ENCODE measurements around the gene MBNL2.

MBNL2 gene

GRCh38 chr13:97432232-97432916, 210.2 kb downstream of the MBNL2 start:
- DNase-seq: no peak

GRCh38 chr13:97432917-97433726, 211.0 kb downstream of the MBNL2 start:
- peak; percentile 97 for DNase-seq

- DNase-seq: peak; percentile 88
Observed at GRCh38 chr13:97433727-97434396, 211.7 kb downstream of the MBNL2 start, which contains the start of gene RAP2A. RAP2A (plus strand) TSS chr13:97434169; CDS start chr13:97434471, 302 bp downstream.

DNA sequence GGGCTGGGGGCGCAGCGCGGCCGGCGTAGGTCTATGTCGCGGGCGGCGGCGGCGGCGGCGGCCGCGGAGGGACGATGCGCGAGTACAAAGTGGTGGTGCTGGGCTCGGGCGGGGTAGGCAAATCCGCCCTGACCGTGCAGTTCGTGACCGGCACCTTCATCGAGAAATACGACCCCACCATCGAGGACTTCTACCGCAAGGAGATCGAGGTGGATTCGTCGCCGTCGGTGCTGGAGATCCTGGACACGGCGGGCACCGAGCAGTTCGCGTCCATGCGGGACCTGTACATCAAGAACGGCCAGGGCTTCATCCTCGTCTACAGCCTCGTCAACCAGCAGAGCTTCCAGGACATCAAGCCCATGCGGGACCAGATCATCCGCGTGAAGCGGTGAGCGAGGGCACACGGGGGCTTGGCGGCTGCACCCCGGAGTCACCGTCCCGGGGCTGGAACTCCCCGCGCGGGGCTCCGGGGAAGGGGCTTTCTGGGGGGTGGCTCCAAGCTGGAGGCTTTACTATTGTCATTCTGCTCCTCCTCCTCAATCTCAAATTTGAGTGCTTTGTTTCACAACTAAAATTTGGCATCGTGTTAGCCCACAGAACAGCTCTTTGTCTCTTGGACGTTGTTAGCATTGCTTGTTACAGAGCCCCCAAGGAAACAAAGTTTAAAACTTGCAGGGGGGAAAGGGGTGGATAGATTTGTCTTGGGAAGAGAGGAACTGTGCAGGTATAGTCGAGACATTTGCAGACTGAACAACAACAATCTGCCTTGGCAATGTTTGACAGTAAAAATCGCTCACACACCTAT, 212.5 kb downstream of the MBNL2 start:
- peak; percentile 34 for DNase-seq

DNA sequence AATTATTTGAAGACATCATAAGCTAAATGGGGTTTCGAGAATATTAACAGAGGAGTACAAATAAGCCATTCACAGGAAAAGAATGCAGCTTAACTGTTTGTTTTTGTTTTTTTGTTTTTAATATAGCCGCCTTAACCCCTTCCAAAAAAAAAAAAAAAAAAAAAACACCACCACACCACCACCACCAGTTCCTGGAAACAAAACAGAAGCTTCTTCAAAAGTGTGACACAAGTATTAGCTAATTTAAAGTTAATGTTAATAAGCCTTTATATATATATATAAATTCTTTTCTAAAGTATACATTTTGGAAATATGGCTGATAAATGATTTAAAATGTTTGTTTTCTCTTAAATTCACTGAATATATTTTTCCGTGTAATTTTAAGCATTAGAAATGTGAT, 213.2 kb downstream of the MBNL2 start:
- no peak for DNase-seq

DNA sequence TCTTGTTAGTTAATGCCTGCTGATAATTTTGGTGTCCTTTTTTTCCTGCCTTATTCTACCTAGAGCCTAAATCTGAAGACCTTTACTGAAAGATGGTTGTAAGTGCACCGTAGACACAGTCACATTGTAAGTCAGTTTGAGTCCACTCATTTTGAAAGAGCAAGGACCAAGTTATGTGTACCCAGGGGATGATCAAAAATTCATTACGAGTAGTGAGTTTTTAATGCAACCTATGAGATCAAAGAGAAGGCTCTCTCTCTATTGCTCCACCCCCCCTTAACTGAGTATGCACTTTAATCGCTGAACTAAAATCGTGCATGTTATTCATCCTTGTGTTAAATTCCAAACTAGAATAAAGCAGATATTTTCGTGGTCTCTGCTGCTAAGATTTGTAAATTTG, 213.7 kb downstream of the MBNL2 start:
- DNase-seq: no peak

DNA sequence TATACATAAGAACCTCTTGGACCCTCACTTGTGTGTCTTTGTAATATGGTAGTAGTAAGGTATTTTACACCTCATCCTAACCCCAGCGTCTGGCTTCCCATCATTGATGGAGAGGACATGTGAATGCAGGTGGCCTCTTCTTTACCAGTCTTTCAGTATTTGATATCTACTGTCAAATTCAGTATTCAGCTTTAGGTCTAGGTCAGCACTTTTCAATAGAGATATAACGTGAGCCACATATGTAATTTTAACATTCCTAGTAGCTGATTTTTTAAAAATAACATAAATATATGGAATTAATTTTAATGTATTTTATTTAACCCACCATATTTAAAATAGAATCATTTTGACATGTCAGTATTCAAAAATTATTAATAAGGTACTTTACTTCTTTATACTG, 214.7 kb downstream of the MBNL2 start:
- no peak for DNase-seq

- DNase-seq: no peak
Observed at GRCh38 chr13:97437729-97438128, 215.6 kb downstream of the MBNL2 start.

DNA sequence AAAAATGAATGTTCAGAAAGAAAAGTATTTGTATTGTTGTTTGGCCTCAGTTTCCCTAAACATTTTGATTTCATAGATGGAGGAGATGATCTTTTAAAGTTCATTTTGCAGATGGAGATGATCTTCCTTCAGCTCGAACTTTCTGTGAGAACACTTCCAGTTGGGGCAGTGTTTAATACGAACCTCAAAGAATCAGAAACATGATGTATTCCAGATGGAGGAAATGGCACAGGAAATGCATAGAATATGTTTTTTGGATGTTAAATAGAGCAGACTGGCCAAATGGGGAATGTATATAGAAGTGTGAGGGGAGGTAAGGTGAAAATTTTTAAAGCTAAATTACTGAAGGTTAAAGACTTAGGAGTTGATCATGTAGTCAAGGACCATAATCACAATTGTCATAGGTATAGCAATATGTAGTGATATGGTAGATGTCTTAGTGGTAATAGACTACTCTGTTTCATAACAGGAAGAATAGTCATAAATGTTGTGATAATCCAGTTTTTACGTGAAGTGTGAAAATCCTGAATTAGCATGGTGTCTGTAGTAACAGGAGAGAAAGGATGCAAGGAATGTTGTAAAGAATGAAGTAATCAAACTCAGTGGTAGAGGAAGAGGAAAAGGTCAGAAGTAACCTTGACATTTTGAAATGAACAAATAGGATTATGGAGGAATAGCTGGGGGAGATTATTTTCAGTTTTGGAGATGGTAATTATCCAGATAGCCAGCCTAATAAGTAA, 216.9 kb downstream of the MBNL2 start:
- no peak for DNase-seq

- DNase-seq: no peak
Observed at GRCh38 chr13:97440598-97441170, 218.6 kb downstream of the MBNL2 start.

DNA sequence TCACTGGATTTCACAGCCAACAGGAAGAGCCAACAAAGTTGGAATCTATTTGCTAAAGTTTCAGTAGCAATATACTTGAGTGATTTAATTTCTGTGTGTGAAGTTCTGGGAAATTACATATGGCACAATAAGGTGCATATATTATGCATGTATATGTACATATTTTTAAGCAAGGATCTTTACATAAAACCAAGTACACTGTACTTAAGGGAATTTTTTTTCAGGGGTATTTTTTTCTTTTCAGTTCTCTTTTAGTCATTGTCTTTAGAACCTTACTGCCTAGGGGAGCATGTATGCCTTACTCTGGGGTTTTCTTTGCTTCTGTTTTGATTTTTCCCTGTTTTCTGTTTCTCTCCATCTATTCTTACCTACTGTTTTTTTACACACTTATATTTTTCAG, 219.2 kb downstream of the MBNL2 start:
- no peak for DNase-seq

Data from activated gamma-delta T cell treated with Interleukin-2 at 50 U/mL for 16 hours (primary cell).